Measurements from ENCODE around the gene ERF. TPM values are rescaled to one million over a fixed set of nuclear protein-coding genes. Genes with fewer than 3 reads are reported as not detected.

ERF gene
- polyA plus RNA-seq, 3 donors, result 16.5 to 64.6 (median 33.4) TPM

DNA sequence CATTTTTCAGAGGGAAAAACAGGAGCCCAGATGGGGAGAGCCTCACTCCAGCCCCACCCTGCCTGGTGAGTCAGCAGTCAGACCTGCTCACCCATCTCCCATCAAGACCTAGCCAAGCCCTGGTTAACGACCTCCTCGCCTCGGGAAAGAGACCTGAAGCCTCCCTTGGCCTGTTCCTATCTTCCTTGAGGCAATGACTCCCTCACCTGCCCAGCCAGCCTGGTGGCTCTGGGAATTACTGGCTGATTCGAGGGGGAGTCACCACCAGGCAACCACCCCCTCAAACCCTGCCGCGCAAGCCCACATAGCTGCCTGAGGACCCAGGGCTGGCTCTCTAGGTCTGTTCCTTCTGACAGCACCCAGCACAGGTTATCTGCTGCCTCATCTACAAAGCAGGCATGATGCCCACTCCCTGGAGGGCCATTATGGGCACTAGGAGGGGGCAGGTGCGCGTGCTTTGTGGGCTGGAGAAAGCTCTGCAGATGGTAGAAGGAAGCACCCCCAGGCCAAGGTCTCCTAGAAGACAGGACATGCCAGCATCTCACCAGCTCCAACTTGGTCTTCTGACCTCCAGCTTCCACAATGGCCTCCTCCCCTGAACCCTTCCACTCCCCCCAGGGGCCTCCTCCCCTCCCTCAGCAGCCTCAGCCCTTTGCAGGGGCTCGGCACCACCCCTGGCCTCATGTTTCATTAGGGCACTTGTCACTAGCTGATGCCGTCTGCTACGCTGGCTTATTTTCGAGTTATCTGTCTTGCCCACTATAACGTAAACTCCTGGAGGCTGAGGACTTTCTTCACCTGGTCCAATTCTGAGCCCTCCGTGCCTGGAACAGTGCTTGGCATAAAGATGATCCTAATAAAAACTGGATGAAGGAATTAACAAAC is 47.8 kb downstream of the ERF start:
- H3K27ac ChIP-seq (ENCODE audit: low read depth, low read length), result no peak overlapping the region
- whole genome bisulfite sequencing, 3 donors, result 87 to 93% (median 88%) methylated on average over 14 of the region's 14 CpGs

GRCh38 chr19:42204664-42205063 is 50.3 kb downstream of the ERF start:
- whole genome bisulfite sequencing, 3 donors, result 89 to 94% (median 90%) methylated on average over 4 to 6 of the region's 6 CpGs
- H3K27ac ChIP-seq (ENCODE audit: low read depth, low read length), result no peak overlapping the region

GRCh38 chr19:42203700-42204099 is 51.2 kb downstream of the ERF start:
- 88 to 95% (median 92%) methylated on average over 2 of the region's 2 CpGs for WGBS, 3 donors
- H3K27ac ChIP-seq (ENCODE audit: low read depth, low read length), result no peak overlapping the region

DNA sequence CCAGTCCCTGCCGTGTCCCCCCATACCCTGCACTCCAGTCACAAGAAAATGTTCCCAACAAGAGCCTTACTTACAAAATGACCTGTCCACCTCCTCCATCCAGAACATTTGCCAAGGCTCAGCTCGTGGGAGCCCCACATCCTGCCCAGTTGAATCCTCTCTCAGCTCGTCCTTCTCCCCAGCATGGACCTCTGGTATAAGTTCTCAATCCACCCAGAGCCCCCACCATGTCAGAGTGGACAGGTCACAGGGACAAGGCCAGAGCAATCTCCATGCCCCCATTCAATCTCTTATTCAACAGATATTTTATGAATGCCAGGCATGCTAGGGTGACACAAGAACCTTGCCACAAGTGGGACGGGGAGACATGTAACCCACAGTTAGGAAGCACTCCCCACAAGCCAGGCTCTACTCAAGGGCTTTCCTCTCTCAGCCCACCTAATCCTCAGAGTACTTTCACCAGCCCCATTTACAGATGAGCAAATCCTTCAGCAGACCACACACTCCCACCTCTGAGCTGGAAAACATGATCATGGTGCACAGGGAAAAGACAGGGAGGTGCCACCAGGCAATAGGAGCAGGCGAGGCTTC is 52.5 kb downstream of the ERF start:
- H3K27ac ChIP-seq (ENCODE audit: low read depth, low read length), result no peak overlapping the region
- WGBS, 3 donors, result 52 to 87% (median 64%) methylated on average over 5 of the region's 5 CpGs

GRCh38 chr19:42201489-42202289 is 53.2 kb downstream of the ERF start:
- H3K27ac ChIP-seq (ENCODE audit: low read depth, low read length), result peak overlapping the region; percentile 66
- WGBS, 3 donors, result 43 to 68% (median 59%) methylated on average over 6 of the region's 6 CpGs

DNA sequence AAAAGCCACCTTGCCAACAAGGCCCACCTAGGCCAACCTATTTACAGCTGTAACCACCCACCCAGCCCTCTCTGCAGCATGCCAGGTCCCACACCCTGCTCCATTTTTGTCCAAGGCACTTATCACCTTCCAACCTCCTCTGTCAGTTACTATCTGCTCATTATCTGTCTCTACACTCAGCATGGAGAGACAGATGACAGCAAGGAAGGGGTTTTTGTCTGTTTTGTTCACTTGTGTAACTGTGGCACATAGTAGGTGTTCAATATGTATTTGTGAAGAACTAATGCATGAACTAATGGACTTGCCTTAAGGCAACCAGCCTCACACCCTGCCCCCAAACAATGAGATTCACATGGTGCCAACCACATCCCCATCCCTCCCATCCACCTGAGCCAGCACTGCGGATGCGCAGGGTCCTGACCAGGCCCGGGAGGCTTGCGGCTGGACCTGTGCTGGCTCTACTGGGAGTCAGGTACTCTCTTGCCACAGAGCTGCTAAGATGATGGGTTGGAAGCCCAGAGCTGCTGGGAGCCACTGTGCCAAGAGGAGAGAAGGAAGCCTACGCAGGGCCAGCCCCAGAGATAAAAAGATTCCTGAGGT is 54.7 kb downstream of the ERF start:
- WGBS, 3 donors, result 80 to 87% (median 81%) methylated on average over 5 of the region's 5 CpGs
- H3K27ac ChIP-seq (ENCODE audit: low read depth, low read length), result no peak overlapping the region

GRCh38 chr19:42199440-42200115 is 55.4 kb downstream of the ERF start:
- peak overlapping the region; percentile 68 for H3K27ac ChIP-seq (ENCODE audit: low read depth, low read length)
- WGBS, 3 donors, result 50 to 86% (median 56%) methylated on average over 25 to 32 of the region's 32 CpGs

DNA sequence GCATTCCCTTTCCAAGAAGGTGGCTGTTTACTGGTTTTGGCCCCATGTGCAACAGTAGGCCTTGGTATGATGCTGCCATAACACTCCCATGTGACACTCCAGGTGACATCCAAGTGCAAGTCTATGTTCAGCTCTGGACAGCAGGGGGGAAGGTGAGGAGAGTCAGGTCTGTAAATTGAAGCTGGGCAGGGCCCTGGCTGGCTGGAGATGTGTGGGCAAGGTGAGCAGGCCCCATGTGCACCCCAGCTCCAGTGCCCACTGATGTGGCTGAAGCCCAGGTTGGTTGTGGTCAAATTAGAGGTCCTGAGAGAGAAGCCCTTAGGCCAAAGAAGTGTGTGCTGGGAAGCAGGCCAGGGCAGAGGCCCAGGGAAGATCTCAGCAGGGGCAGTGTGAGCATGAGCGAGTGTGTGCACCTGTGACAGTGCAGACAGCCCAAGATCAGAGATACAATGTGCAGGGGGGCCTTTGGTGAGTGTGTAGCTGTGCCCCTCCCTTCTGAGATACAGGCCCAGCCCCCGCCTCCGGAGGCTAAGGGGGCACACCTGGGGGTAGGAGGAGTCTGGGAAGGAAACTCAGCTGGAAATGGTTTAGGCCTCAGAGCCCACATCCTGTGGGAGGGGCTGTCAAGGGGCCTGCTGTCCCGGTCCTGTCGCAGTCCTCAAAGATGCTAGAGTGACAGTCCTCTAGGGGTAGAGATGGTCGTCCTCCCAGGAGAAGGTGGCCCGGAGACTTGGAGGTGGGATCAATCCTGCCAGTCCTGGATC is 56.1 kb downstream of the ERF start:
- WGBS, 3 donors, result 35 to 73% (median 48%) methylated on average over 7 of the region's 7 CpGs
- H3K27ac ChIP-seq (ENCODE audit: low read depth, low read length), result no peak overlapping the region

Other genes starting within 250 kb of the ERF start
- 1 to 10 TPM in 1 of 3 donors, under 1 TPM in 2; 0.51 to 1.2 (median 0.79) TPM for gene GRIK5, start 184.9 kb downstream of the ERF start, polyA plus RNA-seq
- gene ZNF574, start 179.0 kb downstream of the ERF start, polyA plus RNA-seq, result 1 to 10 TPM; 4.2 to 8.0 (median 5.3) TPM
- 1 to 10 TPM in 1 of 3 donors, under 1 TPM in 2; 0.67 to 1.2 (median 0.83) TPM for gene POU2F2, start 122.7 kb downstream of the ERF start, polyA plus RNA-seq
- 10 to 100 TPM; 14.1 to 17.9 (median 15.7) TPM for gene DEDD2, start 37.5 kb downstream of the ERF start, polyA plus RNA-seq
- gene ZNF526, start 34.8 kb downstream of the ERF start, polyA plus RNA-seq, result 1 to 10 TPM; 2.9 to 3.4 (median 2.9) TPM
- 10 to 100 TPM; 20.9 to 53.8 (median 37.3) TPM for gene GSK3A, start 12.5 kb downstream of the ERF start, polyA plus RNA-seq
- 10 to 100 TPM; 18.7 to 49.1 (median 33.3) TPM for gene CIC, start 14.1 kb upstream of the ERF start, polyA plus RNA-seq
- gene PRR19, start 47.0 kb upstream of the ERF start, polyA plus RNA-seq, result under 1 TPM; 0.26 to 0.67 (median 0.34) TPM
- gene PAFAH1B3, start 47.5 kb upstream of the ERF start, polyA plus RNA-seq, result 10 to 100 TPM in 2 of 3 donors, 1 to 10 TPM in 1; 7.7 to 17.3 (median 11.2) TPM
- gene TMEM145, start 58.2 kb upstream of the ERF start, polyA plus RNA-seq, result 1 to 10 TPM in 1 of 3 donors, under 1 TPM in 1, not detected in 1; 0.10 to 1.4 TPM
- gene MEGF8, start 70.5 kb upstream of the ERF start, polyA plus RNA-seq, result 10 to 100 TPM in 2 of 3 donors, 1 to 10 TPM in 1; 6.8 to 30.4 (median 20.3) TPM
- 10 to 100 TPM in 2 of 3 donors, 1 to 10 TPM in 1; 2.8 to 13.5 (median 11.1) TPM for gene CNFN, start 135.2 kb upstream of the ERF start, polyA plus RNA-seq
- gene LIPE, start 172.3 kb upstream of the ERF start, polyA plus RNA-seq, result 1,000 to 10,000 TPM in 1 of 3 donors, 100 to 1,000 TPM in 2; 207 to 2,261 (median 448) TPM
- 10 to 100 TPM in 2 of 3 donors, 1 to 10 TPM in 1; 2.1 to 26.5 (median 14.5) TPM for gene CXCL17, start 187.8 kb upstream of the ERF start, polyA plus RNA-seq